Measurements from ENCODE around the gene PROCA1.
A peak's percentile ranks its signal among the peaks of the same experiment; 100 is the strongest.
"Not testable (repeated sequence)": the region's sequence is repeated elsewhere in the genome, so short reads cannot be mapped to it uniquely, and the experiment has no call there.

The PROCA1 gene

DNA sequence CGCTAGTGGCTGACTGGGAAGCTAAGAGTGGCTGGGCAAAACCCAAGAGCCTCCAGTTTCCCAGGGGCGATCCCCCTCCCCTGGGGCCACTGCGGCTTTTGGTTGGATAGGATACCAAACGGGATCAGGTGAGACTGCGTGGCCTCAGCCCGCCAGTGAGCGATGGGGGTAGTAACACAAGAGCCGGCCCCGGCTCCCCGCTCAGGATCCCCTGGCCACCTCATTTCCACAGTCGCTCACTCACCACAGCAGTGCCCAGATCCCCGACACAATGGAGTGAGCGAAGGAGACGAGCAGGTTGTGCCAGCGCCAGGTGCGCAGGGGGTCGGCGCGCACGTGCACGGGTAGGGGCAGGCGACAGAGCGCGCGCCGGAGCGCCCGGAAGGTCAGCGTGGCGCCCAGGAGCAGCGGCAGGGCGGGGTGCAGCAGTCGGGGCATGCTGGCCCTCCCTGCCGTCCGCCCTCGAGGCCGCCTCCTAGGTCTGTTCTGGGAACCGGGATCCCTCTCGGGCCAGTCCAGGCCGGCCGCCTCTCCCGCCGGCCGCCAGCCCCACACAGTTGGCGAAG is 14.1 kb upstream of the PROCA1 start:
- DNase-seq: peak in 1 of 4 experiments; percentile 36

DNA sequence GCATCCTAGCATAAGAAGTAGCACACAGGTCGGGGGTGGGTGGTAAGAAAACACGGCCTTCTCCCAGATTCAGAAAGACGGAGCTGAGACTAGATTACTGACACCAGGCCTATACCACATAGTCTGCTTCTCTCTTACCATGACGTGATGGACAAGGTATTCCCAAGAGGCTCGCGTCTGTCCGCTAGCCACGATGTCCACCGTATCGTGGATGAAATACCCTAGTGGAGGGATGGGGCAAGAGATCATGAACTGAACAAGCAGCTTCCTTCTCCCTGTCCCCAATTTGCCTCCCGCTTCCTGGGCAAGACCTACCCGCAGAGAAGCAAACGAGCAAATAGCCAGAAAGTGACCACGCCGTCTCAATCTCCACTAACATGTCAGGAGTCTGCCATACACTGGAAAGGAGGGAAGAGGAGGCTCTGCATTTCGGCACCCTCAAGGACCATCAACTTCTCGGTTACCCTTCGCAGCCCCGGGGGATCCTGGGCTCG is 13.5 kb upstream of the PROCA1 start:
- DNase-seq: no peak

DNA sequence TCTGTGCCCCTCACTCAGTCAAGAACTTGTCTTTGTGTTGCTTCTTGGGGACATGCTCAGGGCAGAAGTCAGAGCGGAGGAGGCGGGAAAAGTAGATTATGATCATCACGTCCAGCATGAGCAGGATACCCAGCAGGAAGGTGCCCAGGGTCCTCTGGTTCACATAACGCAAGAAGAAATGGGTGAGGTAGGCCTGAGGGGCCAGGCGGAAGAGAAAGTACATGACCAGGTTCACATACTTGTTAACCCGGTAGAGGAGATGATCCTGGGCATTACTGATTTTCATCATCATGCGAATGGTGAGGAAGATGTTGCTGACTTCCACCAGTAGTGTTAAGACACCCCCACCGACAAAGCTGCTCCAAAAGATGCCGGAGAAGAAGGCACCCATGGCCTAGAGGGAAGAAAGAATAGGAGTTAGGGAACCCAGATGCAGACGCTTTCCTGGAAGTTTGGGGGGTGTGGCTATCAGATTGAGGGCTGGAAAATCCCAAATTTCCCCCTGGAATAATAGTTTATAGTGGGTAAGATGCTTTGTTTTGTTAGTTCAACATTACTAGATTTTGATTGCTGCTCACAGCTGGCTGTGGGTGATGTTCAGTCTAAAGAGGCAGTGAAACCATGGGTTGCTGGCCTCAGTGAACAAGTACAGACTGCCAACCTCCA is 12.9 kb upstream of the PROCA1 start:
- no peak for DNase-seq

DNA sequence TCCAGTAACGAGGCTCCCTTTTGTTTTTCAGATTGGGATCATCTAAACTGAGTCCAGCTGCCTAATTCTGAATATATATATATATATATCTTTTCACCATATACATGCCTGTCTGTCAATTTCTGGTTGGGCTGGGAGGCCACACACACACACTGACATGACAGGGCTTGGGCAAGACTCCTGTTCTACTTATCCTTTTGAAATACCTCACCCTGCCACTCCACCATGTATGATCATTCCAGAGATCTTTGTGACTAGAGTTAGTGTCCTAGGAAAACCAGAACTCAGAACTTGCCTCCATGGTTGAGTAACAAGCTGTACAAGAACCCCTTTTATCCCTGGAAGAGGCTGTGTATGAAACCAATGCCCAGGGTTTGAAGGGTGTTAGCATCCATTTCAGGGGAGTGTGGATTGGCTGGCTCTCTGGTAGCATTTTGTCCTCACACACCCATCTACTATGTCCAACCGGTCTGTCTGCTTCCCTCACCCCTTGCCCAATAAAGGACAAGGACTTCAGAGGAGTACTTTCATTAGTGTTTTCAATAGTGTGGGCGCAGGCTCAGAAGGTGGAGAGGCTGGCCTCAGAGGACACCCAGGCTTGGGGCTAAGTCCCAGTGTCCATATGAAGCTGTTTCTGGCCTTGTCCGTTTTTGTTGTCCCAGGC is 12.3 kb upstream of the PROCA1 start:
- DNase-seq: not testable (repeated sequence)

DNA sequence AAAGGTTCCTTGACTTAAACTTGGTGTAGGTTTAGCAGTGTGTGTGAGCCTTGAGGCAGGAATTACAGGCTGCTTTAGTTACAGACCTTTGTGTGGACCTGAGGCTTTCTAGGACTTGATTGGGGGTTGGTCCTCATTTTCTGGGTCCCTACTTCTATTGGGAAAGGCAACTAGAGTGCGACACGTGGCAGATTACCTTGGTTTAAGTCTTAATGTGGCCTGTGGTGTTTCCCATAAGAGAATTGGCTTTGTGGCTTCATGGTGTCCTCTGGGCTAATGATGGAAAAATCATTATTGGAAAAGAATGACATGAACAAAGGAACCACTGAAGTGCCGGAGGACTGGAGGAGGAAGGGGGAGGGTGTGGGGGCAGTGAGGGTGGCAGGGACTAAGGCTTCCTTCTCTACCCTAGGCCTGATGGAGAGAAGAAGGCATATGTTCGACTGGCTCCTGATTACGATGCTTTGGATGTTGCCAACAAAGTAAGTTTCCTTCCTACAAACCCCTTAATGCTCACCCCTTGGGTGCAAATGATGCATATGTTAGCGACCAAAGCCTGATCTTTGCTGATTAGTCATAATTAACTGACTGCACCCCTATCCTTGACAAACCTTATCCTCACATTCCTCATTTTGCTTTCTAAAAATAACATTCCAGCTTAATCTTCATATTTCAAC is 11.6 kb upstream of the PROCA1 start:
- DNase-seq: no peak

DNA sequence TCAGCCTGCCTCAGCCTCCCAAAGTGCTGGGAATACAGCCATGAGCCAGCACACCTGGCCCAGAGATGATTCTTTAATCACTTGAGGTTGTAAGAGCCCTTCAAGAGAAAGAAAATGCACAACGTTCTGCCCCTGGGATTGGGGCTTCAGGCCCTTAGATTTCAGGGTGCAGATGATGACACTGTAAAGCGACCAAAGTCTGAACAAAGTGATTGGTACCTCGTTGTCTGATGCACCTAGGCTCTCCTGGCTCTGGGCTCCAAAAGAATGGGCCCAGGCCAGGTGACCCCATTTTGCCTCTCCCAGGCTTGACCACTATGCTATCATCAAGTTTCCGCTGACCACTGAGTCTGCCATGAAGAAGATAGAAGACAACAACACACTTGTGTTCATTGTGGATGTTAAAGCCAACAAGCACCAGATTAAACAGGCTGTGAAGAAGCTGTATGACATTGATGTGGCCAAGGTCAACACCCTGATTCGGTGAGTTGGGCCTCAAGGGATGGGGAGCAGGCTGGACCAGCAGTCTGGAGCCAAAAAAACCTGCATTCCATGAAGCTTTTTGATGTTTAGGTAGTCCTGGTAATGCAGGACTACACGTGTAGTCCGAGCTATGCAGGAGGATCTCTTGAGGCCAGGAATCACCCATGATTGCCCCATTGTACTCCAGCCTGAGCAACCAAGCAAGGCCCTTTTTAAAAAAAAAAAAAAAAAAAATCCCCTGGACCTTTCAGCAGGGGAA is 10.9 kb upstream of the PROCA1 start:
- DNase-seq: no peak

DNA sequence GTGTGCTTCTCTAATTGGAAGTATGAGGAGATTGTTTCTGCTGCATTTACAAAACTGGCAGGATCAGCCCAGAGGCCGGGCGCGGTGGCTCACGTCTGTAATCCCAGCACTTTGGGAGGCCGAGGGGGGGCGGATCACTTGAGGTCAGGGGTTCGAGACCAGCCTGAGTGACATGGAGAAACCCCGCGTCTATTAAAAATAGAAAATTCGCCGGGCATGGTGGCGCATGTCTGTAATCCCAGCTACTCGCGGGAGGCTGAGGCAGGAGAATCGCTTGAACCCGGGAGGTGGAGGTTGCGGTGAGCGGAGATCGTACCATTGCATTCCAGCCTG is 9.3 kb upstream of the PROCA1 start:
- DNase-seq: not testable (repeated sequence)

DNA sequence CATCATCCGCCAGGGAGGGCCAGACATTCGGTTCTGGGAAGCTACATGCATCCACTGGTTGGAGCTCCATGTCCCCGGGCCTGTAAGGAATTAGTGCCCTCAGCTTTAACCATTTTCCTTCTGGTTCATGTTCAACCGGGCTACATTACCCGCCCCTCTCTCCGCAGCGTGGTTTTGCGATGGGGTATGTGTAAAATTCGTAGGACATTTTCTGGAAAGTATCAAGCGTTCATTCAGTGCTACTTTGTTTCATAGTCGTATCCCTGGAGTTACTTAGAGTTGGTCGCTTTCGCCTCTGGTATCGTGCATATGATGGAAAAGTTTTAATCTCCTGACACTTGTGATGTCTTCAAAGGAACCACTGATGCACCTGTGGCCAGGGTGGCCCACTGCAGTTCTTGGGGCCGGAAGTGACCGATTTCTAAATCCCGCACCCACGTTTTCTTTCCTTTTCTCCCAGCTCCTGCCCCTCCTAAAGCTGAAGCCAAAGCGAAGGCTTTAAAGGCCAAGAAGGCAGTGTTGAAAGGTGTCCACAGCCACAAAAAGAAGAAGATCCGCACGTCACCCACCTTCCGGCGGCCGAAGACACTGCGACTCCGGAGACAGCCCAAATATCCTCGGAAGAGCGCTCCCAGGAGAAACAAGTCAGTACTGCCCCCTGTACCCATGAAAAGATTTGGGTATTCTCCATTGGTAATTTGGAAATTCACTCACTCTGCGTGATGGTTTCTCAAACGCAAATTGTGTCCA is 8.7 kb upstream of the PROCA1 start:
- no peak for DNase-seq

DNA sequence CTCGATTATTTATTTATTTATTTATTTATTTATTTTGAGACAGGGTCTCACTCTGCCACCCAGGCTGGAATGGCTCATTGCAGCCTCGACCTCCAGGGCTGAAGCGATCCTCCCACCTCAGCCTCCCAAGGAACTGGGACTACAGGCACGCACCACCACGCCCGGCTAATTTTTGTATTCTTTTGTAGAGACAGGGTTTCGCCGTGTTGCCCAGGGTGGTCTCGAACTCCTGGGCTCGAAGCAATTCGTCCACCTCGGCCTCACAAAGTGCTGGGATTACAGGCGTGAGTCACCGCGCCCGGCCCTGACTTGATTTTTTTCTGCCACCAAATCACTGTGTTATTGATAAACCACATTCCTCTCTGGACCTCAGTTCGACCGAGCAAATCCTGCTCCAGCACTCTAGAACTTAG is 7.3 kb upstream of the PROCA1 start:
- no peak for DNase-seq

DNA sequence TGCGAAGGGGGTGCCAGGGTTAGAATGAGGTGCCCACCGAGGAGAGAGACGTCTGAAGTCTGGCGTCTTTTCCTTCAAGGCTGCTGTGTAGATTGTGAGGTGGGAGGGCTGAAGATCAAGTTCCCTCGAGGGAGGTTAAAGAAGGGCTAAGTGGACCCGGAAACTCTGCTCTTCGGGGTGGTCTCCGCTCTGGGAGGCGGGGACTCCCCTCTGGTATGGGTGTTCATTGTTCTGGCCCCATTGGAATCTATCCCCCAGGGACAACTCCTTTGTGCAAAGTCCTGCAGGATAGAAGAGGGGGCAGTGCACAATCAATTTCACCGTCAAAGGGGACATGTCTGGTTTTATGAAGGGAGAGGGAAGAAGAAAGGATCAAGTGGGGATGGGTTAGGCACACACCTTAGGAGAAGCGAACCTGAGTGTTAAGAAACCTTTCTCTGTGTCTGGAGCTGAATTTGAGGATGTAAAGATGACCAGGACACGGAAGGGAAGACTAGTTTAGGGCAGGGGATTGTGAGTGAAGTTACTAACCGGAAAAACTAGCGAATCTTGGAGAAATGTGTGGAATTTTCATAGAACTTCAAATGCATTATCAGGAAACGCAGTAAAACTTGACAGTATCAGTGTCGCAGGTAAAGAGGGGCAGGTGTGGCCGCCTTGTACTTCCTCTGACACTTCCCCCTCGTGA is 6.8 kb upstream of the PROCA1 start:
- DNase-seq: no peak

DNA sequence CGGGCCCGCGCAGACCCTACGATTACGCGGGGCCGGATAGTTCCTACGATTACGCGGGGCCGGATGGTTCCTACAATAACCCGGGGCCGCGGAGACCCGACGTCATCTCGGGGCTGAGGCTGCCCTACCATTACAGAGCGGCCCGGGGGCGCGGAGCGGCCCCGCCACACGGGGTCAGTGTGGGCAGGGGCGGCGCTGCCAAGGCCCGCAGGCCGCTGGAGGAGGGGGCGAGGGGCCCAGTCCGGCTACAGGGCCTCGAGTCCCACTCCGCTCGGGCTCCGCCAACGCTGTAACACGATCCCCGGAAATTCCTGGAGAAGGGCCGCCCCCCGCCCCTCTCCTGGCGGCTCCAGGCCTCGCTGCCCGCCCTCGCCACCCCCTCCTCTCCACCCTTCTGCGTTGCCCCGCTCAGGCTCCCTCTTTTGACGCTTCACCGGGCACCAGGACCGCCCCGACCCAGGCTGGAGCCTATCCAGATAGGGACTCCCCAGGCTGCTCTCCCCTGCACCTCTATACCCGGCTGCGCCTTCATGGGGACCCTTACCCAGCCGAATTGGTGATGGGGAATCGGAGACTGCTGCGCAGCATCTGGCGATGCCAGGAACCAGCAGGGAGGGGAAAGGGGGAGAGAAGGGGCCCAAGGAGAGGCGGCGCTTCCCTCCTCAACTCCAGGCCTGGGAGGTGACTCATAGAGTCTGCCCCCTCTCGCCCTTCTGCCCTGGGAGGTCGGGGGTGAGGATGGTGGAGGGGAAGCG is 6.1 kb upstream of the PROCA1 start, which contains the start of gene RAB34:
Gene RAB34 (minus strand): TSS at position 291 of the 755 bp plus-strand sequence. CDS start 602 bp downstream, outside the sequence.
- peak in 1 of 4 experiments; percentile 16 for DNase-seq

DNA sequence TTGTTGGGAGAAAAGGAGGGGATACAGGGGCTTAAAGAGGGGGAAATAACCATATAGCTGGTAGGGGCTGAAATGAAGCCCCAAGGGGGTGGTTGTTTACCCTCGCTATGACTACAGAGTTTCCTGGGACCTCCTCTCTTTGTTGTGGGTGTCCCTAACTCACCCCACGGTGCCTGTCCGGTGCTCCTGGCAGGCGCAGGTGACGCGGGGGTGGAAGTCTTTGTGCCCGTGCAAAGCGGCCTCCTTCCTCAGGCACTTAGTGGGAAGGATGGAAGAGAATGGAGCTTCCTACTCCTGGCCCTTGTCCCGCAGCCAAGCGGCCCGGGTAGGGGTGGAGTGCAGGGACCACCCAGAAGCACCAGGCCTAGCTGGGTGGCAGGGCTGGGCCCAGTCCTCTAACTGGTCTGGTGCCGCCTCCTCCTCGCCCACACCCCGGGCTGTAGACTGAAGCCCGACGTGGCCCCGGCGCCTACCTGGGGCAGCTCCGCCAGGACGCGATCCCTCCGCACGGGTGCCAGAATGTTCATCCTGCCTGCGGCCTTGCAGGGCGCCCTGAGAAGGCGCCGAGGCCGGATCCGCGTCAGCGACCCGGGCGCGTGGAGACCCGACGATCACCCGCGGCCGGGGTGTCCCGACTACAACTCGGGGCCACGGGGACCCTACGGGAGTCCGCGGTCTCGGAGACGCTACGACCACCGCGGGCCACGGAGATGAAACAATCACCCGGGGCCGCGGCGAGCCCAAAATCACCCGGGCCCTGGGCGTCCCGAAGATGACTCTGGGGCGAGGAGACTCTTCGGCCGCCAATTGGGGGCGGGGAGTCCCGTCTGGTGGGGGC is 5.3 kb upstream of the PROCA1 start:
- DNase-seq: no peak

DNA sequence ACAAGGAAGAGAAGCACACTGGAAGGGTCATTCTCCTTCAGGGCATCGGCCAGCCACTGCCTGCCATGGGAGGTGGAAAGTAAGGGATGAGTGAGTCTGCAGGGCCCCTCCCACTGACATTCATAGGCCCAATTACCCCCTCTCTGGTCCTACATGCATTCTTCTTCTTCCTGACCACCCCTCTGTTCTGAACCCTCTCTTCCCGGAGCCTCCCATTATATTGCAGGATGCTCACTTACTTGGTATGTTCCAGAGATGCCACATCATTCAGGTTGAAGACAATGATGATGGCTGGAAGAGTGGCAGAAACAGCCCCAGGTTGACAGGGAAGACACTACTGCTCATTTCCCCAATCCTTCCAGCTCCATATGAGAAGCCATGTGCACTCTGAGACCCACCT is 3.5 kb upstream of the PROCA1 start:
- no peak for DNase-seq

DNA sequence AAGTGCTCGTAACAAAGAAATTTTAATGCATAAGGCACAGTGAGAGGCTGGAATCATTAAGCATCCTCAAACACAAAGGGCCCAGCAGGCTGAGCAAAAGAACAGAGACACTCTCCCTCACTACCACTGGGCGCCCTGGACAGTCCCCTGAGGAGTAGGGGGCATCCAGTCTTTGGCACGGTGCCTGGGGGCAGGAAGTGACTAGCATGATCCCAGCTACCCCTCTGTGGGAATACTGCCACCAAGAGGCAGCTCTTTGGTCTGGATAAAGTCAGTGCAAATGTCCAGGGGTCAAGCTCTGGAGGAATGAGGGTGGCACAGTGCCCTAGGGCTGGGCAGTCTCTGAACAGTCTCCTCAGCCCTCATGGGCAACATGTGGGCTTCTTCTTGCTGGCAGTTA is 2.6 kb upstream of the PROCA1 start:
- no peak for DNase-seq

DNA sequence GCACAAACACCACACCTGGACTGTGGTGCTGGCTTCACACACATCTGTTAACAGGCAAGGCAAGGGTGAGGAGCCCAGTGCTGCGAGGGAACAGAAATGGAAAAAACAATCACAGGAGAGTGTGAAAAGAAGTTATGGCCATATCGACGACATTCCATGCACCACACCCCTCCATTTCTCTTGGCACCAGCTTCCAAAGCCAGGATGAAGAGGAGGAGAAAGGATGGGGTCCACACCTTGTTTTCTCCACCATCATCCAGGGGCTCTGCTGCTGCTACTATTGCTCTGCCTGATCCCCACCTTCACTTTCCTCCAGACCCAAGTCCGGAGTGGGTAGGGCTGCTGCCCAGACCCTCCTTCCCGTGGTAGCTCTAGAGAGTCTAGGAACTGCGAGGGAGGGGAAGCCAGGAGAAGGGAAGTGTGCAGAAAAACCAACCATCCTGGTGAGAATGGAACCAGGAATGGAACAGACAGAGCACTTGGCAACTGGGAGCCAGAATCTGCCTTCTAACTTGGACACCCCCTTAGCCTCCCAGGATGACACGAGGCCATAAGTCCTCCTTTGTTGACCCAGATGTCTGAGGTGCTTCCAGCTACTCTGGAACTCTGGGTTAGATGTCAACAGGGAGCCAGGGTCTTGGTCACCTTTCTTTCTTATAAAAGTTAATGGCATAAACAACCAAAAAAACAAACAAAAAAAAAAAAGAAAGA is 1.2 kb upstream of the PROCA1 start:
- DNase-seq: no peak

DNA sequence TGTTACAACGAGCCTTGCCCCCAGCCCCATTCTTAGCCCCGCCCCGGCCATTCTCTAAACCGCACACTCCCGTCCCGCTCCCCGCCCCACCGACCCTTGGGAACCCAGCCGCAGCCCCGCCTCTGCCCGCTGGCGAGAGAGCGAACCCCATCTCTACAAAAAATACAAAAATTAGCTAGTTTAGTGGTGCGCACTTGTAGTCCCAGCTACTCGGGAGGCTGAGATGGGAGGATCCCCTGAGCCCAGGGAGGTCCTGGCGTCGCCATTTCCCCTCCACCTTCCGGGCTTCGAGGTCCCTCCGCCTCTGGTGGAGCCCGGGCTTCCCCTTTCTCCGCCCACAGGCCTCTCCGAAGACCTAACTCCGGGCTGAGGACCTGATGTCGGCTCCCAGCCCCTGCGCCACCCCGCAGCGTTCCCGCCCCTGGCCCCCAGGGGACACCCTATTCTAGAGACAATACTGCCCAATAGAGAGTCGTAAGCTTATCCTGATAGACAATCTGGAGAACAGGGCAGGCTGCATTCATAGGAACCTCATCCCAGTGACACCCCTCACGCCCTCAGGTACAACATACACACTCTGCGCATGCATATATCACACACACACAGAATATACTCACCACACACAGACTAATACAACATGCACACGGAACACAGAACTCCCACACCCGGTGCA is 480 bp upstream of the PROCA1 start:
- peak in 3 of 4 experiments; percentile 35 to 47 (median 37) for DNase-seq

DNA sequence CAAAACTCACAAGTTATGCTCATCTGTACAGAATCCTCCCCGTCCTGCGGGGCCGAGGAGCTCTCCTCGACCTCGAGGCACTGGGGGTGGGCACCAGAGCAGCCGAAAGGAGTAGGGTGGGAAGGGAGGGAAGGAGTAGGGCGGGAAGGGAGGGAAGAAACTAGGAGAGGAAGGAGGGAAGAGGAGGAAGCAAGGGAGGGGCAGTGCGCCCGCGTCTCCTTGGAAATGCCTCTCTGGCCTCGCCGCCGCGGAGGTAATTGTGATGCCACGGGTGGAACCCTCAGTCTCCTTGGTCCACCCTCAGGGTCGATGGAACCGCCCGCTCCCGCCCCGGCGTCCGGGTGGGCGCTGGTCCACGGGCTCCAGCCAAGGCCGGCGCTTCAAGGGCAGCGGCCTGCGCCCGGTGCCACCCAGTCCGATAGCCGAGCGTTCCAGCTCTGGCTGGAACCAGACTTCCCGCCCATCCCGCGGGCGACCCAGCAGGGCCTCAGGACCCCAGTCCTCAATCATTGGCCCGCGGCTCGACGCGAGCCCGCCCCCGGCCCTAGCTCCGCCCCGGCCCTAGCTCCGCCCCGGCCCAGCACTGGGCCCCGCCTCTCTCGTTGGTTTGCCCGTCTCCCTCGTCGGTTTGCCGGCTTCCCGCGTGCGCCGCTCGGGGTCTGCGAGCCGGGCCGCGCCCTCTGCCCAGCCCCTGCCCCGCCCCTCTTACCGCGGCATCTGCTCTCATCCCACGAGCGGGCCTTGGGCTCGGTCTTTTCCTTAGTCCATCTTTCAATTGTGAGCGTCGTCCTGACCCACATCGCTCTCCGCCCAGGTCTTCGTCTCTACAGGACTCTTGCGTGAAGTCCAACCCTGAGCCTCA is 596 bp downstream of the PROCA1 start:
- peak; percentile 72 to 83 (median 77) for DNase-seq

DNA sequence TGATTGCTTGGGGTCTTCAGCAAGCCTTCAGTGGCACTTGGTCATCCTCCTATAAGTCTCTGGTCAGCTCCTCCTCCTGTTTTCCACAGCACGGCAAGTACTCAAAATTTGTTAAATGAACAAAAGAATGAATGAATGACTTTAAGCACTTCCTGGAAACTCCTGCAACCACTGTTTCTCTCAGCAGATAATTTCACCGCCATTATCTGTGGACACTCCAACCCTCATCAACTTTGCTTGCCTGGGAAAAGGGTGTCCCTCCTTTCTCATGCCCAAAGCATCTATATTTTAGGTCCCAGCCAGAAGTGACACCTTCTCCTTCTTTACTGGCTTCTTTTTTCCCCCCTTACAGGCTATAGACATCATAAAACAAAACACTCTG is 4.4 kb downstream of the PROCA1 start:
- DNase-seq: no peak
